ENCODE data around the gene INPP5E.

DNA sequence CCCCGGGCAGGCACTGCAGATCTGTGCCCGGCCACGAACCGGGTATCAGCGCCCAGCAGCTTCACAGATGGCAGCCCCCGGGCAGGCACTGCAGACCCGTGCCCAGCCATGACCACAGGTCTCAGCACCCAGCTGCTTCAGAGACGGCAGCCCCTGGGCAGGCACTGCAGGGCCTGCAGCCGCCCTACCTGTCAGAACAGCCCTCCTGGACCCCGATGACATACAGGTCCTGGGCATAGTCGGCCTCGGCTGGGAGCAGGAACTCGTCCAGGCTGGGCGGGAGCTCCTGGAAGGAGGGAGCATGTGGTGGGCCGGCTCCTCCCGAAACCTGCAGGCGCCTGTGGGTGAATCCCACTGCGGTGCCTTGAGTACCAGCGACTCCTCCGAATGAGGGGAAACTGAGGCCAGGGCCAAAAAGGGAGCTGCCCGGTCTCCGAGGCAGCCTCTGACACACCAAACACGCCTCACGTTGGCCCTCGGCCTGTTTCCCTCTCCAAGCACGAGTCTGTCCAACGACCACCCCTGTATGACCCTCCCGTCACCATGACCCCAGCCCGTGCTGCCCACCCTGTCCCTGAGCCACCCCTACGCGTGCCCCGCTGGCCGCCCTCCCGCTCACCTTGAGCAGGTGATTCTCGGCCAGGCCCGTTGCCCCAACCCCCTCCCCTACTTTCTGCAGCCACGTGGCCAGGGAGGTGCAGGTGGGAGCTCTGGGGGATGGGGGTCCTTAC lies 5.6 kb downstream of the INPP5E start:
- TF ChIP-seq POLR2AphosphoS2 (IDR thresholded peaks at IDR 0.05; ENCODE audit: low read depth, low read length) (no peak), CHD1 (IDR thresholded peaks at IDR 0.05; ENCODE audit: low read depth, low read length) (no peak)
- TF ChIP-seq, protein P1, sequence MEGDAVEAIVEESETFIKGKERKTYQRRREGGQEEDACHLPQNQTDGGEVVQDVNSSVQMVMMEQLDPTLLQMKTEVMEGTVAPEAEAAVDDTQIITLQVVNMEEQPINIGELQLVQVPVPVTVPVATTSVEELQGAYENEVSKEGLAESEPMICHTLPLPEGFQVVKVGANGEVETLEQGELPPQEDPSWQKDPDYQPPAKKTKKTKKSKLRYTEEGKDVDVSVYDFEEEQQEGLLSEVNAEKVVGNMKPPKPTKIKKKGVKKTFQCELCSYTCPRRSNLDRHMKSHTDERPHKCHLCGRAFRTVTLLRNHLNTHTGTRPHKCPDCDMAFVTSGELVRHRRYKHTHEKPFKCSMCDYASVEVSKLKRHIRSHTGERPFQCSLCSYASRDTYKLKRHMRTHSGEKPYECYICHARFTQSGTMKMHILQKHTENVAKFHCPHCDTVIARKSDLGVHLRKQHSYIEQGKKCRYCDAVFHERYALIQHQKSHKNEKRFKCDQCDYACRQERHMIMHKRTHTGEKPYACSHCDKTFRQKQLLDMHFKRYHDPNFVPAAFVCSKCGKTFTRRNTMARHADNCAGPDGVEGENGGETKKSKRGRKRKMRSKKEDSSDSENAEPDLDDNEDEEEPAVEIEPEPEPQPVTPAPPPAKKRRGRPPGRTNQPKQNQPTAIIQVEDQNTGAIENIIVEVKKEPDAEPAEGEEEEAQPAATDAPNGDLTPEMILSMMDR (IDR thresholded peaks at IDR 0.05 in 2 of 3, conservative IDR thresholded peaks at IDR 0.05 in 1 of 3; ENCODE audit: control insufficient read depth in 2 of 3, extremely low read depth in 1 of 3, insufficient read depth in 1 of 3, low read depth in 3 of 3, low read length in 3 of 3), result no peak

Measured in GM12878 (cell line).